GM13977 (cell line): ENCODE data around the gene ZNF747.

ENCODE experiments used
- DNase-seq: peaks from one replicate; pipeline ENCODE4 v3.0.0; 2012; ENCODE audit warnings: low spot score
- in situ Hi-C: fragments of 300-500 bp; cut with MboI; formaldehyde crosslinking; loops from one replicate; pipeline ENCODE4 v1.12.0; 2022; ENCODE audit warnings: low sequenced_read_pairs, low pct_unique_long_range_greater_than_20kb, mixed read lengths, inconsistent platforms; ENCODE audit not compliant: unreplicated experiment
- TF ChIP-seq, protein P1 (sequence below): IDR thresholded peaks from 2 replicates; pipeline ENCODE4 v1.5.1; 2012; ENCODE audit warnings: mild to moderate bottlenecking, control low read depth; ENCODE audit not compliant: insufficient read depth; ENCODE audit errors: extremely low read depth, missing control alignments

ZNF747 gene

DNA sequence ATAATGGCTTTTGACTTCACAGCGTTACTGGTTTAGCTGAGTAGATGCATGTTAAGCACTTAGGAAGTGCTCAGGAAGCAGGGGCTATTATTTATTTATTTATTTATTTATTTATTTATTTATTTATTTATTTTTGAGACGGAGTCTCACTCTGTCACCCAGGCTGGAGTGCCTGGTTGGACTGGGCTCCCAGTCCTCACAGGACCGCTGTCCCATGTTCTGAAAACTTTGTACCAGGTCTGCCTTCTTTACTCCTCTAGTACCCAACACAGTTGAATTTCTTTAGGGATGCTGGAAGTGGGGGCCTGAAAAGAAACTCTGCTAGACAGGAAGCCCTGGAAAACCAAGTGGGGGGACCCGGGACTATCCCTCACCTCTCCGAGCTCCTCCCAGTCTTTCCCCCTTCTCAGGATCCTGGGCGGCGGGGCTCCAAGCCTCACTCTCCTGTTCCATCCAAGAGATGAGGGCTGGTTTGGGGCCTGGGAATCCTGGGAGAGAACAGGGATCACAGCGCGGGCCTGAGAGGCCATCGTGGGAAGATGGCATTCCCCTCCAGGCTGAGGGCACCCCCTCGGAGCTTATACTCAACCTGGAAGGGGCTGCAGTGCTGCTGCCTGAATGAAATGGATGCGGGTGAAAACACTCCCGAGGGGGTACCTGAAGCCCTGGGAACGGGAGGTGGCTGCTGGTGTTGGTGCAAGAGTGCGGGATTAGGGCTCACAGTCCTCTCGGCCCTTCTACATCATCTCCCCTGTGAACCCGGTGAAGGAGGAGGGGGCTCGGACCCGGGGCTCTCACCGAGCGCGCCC lies 36.2 kb upstream of the ZNF747 start:
- in situ Hi-C loops = no loop called here
- DNase-seq = peak; percentile 57
- TF ChIP-seq, protein P1, sequence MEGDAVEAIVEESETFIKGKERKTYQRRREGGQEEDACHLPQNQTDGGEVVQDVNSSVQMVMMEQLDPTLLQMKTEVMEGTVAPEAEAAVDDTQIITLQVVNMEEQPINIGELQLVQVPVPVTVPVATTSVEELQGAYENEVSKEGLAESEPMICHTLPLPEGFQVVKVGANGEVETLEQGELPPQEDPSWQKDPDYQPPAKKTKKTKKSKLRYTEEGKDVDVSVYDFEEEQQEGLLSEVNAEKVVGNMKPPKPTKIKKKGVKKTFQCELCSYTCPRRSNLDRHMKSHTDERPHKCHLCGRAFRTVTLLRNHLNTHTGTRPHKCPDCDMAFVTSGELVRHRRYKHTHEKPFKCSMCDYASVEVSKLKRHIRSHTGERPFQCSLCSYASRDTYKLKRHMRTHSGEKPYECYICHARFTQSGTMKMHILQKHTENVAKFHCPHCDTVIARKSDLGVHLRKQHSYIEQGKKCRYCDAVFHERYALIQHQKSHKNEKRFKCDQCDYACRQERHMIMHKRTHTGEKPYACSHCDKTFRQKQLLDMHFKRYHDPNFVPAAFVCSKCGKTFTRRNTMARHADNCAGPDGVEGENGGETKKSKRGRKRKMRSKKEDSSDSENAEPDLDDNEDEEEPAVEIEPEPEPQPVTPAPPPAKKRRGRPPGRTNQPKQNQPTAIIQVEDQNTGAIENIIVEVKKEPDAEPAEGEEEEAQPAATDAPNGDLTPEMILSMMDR = no peak

DNA sequence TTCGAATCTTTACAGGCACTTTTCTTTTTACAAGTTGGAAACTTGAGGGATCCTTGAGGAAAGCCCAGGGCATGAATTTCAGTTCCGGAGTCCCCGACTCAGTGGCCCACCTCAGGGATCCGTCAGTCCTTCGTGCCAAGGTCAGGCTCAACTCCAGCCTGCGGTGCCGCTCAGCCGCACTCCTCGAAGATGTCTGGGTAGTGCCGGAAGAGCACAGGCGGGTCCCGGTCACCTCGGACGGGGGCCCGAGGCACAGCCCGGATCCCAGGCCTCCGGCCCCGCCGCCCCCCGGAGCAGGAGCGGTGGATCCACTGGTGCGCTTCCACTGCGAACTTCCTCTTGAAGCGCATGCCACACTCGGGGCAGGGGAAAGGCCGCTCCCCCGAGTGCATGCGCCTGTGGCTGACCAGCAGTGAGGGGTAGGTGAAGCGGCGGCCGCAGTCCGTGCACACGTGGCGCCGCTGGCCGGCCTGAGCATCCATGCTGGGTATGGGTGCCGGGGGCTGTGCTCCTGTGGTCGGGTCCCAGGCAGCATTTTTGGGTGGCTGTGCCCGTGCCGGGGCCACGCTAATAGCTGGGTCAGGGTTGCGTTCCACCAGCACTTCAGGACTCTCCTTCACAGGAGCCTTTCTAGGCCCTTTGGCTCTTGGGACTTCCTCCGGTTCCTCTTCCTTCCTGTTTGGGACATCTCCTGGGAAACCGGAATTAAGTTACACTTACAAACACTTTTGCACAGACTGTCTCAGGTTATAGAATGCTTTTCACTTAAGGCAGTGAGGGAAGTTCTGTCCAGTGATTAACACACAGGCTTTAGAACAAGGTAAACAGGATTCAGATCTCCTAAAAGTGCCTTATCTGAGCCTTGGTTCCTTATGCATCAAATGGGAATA lies 35.3 kb upstream of the ZNF747 start:
- TF ChIP-seq, protein P1 = no peak
- in situ Hi-C loops = no loop called here
- DNase-seq = no peak

DNA sequence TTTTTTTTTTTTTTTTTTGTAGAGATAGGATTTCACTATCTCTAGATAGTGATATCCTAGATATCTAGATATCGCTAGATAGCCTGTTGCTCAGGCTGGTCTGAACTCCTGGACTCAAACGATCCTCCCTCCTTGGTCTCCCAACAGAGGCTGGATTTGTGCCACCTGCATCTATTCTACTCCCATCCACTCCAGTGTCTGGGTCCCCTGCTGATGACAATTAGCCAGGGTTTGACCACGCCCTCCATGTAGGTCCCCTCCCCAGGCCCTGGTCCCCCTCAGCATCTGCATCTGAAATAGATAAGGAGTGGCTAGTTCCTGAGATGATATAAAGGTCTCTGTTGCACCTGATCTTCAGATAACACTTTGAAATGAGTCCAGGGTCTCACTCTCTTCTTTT lies 34.6 kb upstream of the ZNF747 start:
- in situ Hi-C loops = no loop called here
- DNase-seq = no peak
- TF ChIP-seq, protein P1 = no peak

DNA sequence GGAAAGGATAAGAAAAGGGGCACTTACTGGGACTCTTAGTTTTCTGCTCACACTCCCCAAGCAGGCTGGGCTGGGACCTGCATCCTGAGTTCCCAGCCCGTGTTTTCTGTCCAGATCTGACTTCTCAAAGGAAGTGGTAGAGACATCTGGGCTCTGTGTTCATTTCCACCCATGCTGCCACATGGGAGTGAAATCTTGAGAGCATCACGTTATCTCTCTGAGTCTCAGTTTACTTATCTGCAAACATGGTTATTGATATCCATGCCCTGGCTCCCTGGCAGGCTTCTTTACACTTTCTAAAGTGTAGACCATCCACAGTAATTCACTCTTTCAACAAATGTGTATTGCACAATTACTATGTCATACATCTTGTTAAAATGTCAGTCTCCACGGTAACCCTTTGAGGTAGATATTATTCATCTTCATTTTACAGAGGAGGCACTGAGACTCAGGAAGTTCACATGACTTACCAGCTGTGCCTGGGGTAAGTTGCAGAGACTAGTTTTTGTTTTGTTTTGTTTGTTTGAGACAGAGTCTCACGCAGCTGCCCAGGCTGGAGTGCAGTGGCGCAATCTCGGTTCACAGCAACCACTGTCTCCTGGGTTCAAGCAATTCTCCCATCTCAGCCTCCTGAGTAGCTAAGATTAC lies 33.5 kb upstream of the ZNF747 start:
- in situ Hi-C loops = no loop called here
- DNase-seq = peak; percentile 76
- TF ChIP-seq, protein P1 = no peak

DNA sequence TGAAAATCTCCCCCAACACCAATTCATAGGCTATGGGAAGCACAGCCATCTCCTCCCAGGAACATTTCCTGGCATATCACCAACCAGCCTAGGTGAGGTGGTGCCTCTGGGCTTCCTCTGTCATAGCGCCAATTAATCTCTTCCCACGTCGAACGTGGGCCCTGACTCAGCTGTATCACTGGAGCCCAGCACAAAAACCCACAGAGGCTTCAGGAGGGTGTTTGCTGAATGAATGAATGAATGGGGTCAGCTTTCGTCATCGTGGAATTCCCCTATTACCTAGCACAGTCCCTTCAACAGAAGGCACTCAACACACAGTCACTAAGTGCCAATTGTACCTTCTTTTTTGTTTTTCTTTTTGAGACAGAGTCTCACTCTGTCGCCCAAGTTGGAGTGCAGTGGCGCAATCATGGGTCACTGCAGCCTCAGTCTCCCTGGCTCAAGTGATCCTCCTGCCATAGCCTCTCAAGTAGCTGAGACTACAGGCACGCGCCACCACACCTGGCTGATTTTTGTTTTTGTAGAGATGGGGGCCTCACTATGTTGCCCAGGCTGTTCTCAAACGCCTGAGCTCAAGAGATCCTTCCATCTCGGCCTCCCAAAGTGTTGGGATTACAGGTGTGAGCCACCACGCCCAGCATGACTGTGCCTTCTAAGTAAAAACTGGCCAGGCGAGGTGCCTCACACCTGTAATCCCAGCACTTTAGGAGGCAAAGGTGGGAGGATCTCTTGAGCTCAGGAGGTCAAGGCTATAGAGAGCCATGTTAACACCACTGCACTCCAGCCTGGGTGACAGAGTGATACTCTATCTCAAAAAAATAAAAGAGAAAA lies 32.7 kb upstream of the ZNF747 start:
- in situ Hi-C loops = no loop called here
- TF ChIP-seq, protein P1 = no peak
- DNase-seq = peak; percentile 57
